Measurements from ENCODE around the gene OXER1. TPM values are rescaled to one million over a fixed set of nuclear protein-coding genes. Genes with fewer than 3 reads are reported as not detected.

OXER1 gene
- total and polyA plus RNA-seq, 2 donors, result 1.5 to 5.6 TPM

GRCh38 chr2:42800461-42800962 is 36.6 kb upstream of the OXER1 start:
- Histone ChIP-seq H3K4me3 (ENCODE audit: low read depth, low read length) (no peak overlapping the region), H3K27ac (ENCODE audit: low read depth) (no peak overlapping the region), H3K4me1 (ENCODE audit: insufficient read depth) (no peaks in the 10 kb centered on the region), H3K36me3 (ENCODE audit: insufficient read depth) (no peaks in the 10 kb centered on the region)
- DNase-seq (ENCODE audit: extremely low spot score), result no peak
- 89% methylated on average over 4 of the region's 4 CpGs for WGBS

- no peak for DNase-seq (ENCODE audit: extremely low spot score)
These were observed 35.9 kb upstream of the OXER1 start for GRCh38 chr2:42799881-42800280.

GRCh38 chr2:42797281-42797680 is 33.3 kb upstream of the OXER1 start:
- no peak for DNase-seq (ENCODE audit: extremely low spot score)
- H3K36me3 ChIP-seq (ENCODE audit: insufficient read depth), result no peaks in the 10 kb centered on the region
- no peak overlapping the region for H3K4me3 ChIP-seq (ENCODE audit: low read depth, low read length)
- WGBS, result 80% methylated on average over 6 of the region's 6 CpGs
- H3K27ac ChIP-seq (ENCODE audit: low read depth), result no peak overlapping the region
- H3K4me1 ChIP-seq (ENCODE audit: insufficient read depth), result no peaks in the 10 kb centered on the region

More at GRCh38 chr2:42799881-42800280, 35.9 kb upstream of the OXER1 start:
- H3K4me1 ChIP-seq (ENCODE audit: insufficient read depth), result no peaks in the 10 kb centered on the region
- WGBS, result 93% methylated on average over 4 of the region's 4 CpGs
- no peaks in the 10 kb centered on the region for H3K36me3 ChIP-seq (ENCODE audit: insufficient read depth)
- no peak overlapping the region for H3K27ac ChIP-seq (ENCODE audit: low read depth)
- H3K4me3 ChIP-seq (ENCODE audit: low read depth, low read length), result no peak overlapping the region

GRCh38 chr2:42796427-42797248 is 32.7 kb upstream of the OXER1 start:
- no peak for DNase-seq (ENCODE audit: extremely low spot score)
- 56% methylated on average over 7 of the region's 7 CpGs for WGBS
- no peak overlapping the region for H3K4me3 ChIP-seq (ENCODE audit: low read depth, low read length)
- H3K27ac ChIP-seq (ENCODE audit: low read depth), result no peak overlapping the region
- H3K36me3 ChIP-seq (ENCODE audit: insufficient read depth), result no peaks in the 10 kb centered on the region
- H3K4me1 ChIP-seq (ENCODE audit: insufficient read depth), result no peaks in the 10 kb centered on the region

- Histone ChIP-seq H3K4me1 (ENCODE audit: insufficient read depth) (no peaks in the 10 kb centered on the region), H3K36me3 (ENCODE audit: insufficient read depth) (no peaks in the 10 kb centered on the region), H3K27ac (ENCODE audit: low read depth) (no peak overlapping the region), H3K4me3 (ENCODE audit: low read depth, low read length) (no peak overlapping the region)
- no peak for DNase-seq (ENCODE audit: extremely low spot score)
- 49% methylated on average over 3 of the region's 3 CpGs for WGBS
These were observed 31.9 kb upstream of the OXER1 start for GRCh38 chr2:42795841-42796301.

- DNase-seq (ENCODE audit: extremely low spot score), result no peak
- no peak overlapping the region for H3K4me3 ChIP-seq (ENCODE audit: low read depth, low read length)
- no peaks in the 10 kb centered on the region for H3K36me3 ChIP-seq (ENCODE audit: insufficient read depth)
- 95% methylated on average over 6 of the region's 6 CpGs for WGBS
- no peaks in the 10 kb centered on the region for H3K4me1 ChIP-seq (ENCODE audit: insufficient read depth)
- no peak overlapping the region for H3K27ac ChIP-seq (ENCODE audit: low read depth)
These were observed 31.3 kb upstream of the OXER1 start for GRCh38 chr2:42795275-42795674.

- H3K4me3 ChIP-seq (ENCODE audit: low read depth, low read length), result no peak overlapping the region
- no peak for DNase-seq (ENCODE audit: extremely low spot score)
- H3K27ac ChIP-seq (ENCODE audit: low read depth), result no peak overlapping the region
- H3K36me3 ChIP-seq (ENCODE audit: insufficient read depth), result no peaks in the 10 kb centered on the region
- 59% methylated on average over 8 of the region's 8 CpGs for WGBS
- no peaks in the 10 kb centered on the region for H3K4me1 ChIP-seq (ENCODE audit: insufficient read depth)
These were observed 30.5 kb upstream of the OXER1 start for GRCh38 chr2:42794271-42795046.

- Histone ChIP-seq H3K4me1 (ENCODE audit: insufficient read depth) (no peaks in the 10 kb centered on the region), H3K4me3 (ENCODE audit: low read depth, low read length) (peak overlapping the region; percentile 53), H3K27ac (ENCODE audit: low read depth) (peak overlapping the region; percentile 94), H3K36me3 (ENCODE audit: insufficient read depth) (no peaks in the 10 kb centered on the region)
- 26% methylated on average over 22 of the region's 22 CpGs for WGBS
- no peak for DNase-seq (ENCODE audit: extremely low spot score)
These were observed 29.7 kb upstream of the OXER1 start for GRCh38 chr2:42793334-42794270.

GRCh38 chr2:42792583-42793333 is 28.8 kb upstream of the OXER1 start, which contains the start of gene HAAO:
HAAO (minus strand) TSS chr2:42792583; CDS start chr2:42792536, 47 bp downstream.
- H3K4me1 ChIP-seq (ENCODE audit: insufficient read depth), result no peaks in the 10 kb centered on the region
- under 1% methylated on average over 75 of the region's 75 CpGs for WGBS

GRCh38 chr2:42792087-42792582 is 28.2 kb upstream of the OXER1 start:
- peak overlapping the region; percentile 94 for H3K27ac ChIP-seq (ENCODE audit: low read depth)
- 5% methylated on average over 18 of the region's 18 CpGs for WGBS
- DNase-seq (ENCODE audit: extremely low spot score), result no peak
- no peaks in the 10 kb centered on the region for H3K4me1 ChIP-seq (ENCODE audit: insufficient read depth)
- H3K4me3 ChIP-seq (ENCODE audit: low read depth, low read length), result peak overlapping the region; percentile 53
- no peaks in the 10 kb centered on the region for H3K36me3 ChIP-seq (ENCODE audit: insufficient read depth)

More at GRCh38 chr2:42792583-42793333, 28.8 kb upstream of the OXER1 start, which contains the start of gene HAAO:
- Histone ChIP-seq H3K27ac (ENCODE audit: low read depth) (peak within 1 kb of the TSS; percentile 94), H3K4me3 (ENCODE audit: low read depth, low read length) (peak within 1 kb of the TSS; percentile 53), H3K36me3 (ENCODE audit: insufficient read depth) (no peaks in the 10 kb centered on the region)
- DNase-seq (ENCODE audit: extremely low spot score), result no peak

- Histone ChIP-seq H3K4me3 (ENCODE audit: low read depth, low read length) (peak overlapping the region; percentile 53), H3K4me1 (ENCODE audit: insufficient read depth) (no peaks in the 10 kb centered on the region), H3K27ac (ENCODE audit: low read depth) (peak overlapping the region; percentile 94), H3K36me3 (ENCODE audit: insufficient read depth) (no peaks in the 10 kb centered on the region)
- WGBS, result 70% methylated on average over 4 of the region's 4 CpGs
- no peak for DNase-seq (ENCODE audit: extremely low spot score)
These were observed 27.7 kb upstream of the OXER1 start for GRCh38 chr2:42791606-42792005.

- Histone ChIP-seq H3K36me3 (ENCODE audit: insufficient read depth) (no peaks in the 10 kb centered on the region), H3K27ac (ENCODE audit: low read depth) (no peak overlapping the region), H3K4me3 (ENCODE audit: low read depth, low read length) (no peak overlapping the region), H3K4me1 (ENCODE audit: insufficient read depth) (no peaks in the 10 kb centered on the region)
- 95% methylated on average over 2 of the region's 2 CpGs for WGBS
- DNase-seq (ENCODE audit: extremely low spot score), result no peak
These were observed 25.8 kb upstream of the OXER1 start for GRCh38 chr2:42789751-42790150.

All from urinary bladder (tissue), 4 donors.